ENCODE measurements around the gene PRKAA2.

DNA sequence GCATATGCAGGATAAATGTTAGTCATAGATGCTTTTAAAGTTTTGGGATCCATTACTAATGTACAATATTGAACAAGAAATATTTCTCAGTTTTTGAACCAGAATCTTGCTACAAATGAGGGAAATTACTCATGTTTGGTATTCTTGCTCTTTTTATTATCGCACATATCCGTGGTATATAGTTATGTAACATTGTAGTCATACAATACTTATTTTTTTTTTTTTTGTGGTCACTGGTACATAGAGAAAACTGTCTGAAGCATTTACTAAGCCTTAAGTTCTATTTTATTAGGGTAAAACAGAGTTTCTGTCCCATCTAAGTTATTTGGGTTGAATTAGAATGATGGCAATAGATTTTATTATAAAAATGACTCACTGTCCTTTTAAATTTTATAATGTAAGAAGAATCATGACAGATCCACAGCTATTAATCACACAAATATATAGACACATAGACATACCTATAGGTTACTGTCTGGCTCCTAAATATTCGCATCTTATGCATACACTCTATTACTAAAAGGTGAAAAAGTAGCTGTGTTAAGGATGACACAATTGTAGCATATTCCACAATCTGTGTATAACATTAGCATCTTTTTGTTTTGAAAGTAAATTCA lies 18.0 kb upstream of the PRKAA2 start:
- TF ChIP-seq, protein P1, sequence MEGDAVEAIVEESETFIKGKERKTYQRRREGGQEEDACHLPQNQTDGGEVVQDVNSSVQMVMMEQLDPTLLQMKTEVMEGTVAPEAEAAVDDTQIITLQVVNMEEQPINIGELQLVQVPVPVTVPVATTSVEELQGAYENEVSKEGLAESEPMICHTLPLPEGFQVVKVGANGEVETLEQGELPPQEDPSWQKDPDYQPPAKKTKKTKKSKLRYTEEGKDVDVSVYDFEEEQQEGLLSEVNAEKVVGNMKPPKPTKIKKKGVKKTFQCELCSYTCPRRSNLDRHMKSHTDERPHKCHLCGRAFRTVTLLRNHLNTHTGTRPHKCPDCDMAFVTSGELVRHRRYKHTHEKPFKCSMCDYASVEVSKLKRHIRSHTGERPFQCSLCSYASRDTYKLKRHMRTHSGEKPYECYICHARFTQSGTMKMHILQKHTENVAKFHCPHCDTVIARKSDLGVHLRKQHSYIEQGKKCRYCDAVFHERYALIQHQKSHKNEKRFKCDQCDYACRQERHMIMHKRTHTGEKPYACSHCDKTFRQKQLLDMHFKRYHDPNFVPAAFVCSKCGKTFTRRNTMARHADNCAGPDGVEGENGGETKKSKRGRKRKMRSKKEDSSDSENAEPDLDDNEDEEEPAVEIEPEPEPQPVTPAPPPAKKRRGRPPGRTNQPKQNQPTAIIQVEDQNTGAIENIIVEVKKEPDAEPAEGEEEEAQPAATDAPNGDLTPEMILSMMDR (conservative IDR thresholded peaks at IDR 0.05 in 1 of 2, IDR thresholded peaks at IDR 0.05 in 1 of 2; ENCODE audit: low read depth in 1 of 2, low read length in 2 of 2) = no peak
- no peak for TF ChIP-seq EZH2 (IDR thresholded peaks at IDR 0.05; ENCODE audit: low read length, missing control alignments)
